ENCODE measurements around the gene C10orf62. TPM values are rescaled to one million over a fixed set of nuclear protein-coding genes. Genes with fewer than 3 reads are reported as not detected.

C10orf62 gene
- total RNA-seq, 1 experiment from 2014 or later: not detected

DNA sequence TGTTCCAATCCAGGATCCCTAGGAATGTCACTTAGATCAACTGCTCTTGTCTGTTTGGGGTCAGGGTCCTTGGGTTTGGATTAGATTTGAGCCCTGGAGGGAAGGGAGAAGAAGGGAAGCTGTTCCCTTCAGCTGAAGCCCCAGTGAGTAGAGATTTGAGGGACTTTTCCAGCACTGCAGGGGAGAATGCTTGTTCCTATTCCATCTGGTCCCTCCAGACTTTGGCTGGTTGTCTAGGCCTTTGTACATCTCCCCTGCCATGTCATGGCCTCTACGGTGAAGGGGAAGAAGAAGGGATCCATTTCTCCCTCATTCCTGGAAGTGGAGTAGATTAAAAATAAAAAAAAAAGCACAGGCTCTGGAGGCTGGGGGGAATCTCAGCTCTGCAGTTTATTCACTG, 11.1 kb downstream of the C10orf62 start:
- TF ChIP-seq POLR2AphosphoS5 (IDR thresholded peaks at IDR 0.05; ENCODE audit: low read depth, low read length): no peak
- TF ChIP-seq, protein P1, sequence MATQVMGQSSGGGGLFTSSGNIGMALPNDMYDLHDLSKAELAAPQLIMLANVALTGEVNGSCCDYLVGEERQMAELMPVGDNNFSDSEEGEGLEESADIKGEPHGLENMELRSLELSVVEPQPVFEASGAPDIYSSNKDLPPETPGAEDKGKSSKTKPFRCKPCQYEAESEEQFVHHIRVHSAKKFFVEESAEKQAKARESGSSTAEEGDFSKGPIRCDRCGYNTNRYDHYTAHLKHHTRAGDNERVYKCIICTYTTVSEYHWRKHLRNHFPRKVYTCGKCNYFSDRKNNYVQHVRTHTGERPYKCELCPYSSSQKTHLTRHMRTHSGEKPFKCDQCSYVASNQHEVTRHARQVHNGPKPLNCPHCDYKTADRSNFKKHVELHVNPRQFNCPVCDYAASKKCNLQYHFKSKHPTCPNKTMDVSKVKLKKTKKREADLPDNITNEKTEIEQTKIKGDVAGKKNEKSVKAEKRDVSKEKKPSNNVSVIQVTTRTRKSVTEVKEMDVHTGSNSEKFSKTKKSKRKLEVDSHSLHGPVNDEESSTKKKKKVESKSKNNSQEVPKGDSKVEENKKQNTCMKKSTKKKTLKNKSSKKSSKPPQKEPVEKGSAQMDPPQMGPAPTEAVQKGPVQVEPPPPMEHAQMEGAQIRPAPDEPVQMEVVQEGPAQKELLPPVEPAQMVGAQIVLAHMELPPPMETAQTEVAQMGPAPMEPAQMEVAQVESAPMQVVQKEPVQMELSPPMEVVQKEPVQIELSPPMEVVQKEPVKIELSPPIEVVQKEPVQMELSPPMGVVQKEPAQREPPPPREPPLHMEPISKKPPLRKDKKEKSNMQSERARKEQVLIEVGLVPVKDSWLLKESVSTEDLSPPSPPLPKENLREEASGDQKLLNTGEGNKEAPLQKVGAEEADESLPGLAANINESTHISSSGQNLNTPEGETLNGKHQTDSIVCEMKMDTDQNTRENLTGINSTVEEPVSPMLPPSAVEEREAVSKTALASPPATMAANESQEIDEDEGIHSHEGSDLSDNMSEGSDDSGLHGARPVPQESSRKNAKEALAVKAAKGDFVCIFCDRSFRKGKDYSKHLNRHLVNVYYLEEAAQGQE (IDR thresholded peaks at IDR 0.05; ENCODE audit: insufficient read depth in 1 of 2, low read depth in 2 of 2, low read length in 1 of 2): no peak
- TF ChIP-seq, protein P2, sequence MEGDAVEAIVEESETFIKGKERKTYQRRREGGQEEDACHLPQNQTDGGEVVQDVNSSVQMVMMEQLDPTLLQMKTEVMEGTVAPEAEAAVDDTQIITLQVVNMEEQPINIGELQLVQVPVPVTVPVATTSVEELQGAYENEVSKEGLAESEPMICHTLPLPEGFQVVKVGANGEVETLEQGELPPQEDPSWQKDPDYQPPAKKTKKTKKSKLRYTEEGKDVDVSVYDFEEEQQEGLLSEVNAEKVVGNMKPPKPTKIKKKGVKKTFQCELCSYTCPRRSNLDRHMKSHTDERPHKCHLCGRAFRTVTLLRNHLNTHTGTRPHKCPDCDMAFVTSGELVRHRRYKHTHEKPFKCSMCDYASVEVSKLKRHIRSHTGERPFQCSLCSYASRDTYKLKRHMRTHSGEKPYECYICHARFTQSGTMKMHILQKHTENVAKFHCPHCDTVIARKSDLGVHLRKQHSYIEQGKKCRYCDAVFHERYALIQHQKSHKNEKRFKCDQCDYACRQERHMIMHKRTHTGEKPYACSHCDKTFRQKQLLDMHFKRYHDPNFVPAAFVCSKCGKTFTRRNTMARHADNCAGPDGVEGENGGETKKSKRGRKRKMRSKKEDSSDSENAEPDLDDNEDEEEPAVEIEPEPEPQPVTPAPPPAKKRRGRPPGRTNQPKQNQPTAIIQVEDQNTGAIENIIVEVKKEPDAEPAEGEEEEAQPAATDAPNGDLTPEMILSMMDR (IDR thresholded peaks at IDR 0.05): no peak
- no peak for TF ChIP-seq SIN3A (IDR thresholded peaks at IDR 0.05; ENCODE audit: borderline replicate concordance, insufficient read depth, low read depth, low read length)
- TF ChIP-seq TCF7L2 (IDR thresholded peaks at IDR 0.05; ENCODE audit: low read depth, low read length): no peak
- intact Hi-C loops (cut with micrococcal nuclease; ENCODE audit: unreplicated experiment): no loop called here
- no peaks in the 10 kb centered on the region for H3K36me3 ChIP-seq (ENCODE audit: control insufficient read depth, insufficient read depth, low read length)
- BruUV-seq (replicated peaks): no TSS peak
- ATAC-seq: no peak
- DNase-seq (ENCODE audit: low read depth, low spot score): no peak
- POLR2A ChIA-PET: no interaction called here
- CTCF ChIA-PET: no interaction called here
- no peaks in the 10 kb centered on the region for H3K9me3 ChIP-seq (ENCODE audit: control insufficient read depth, insufficient read depth, low read depth, low read length)
- peak overlapping the region; percentile 20; the same call in 1 of the 2 replicates for H3K27ac ChIP-seq (ENCODE audit: low read length)
- H3K4me3 ChIP-seq (ENCODE audit: low read depth in 2 of 2, low read length in 2 of 2): no peak overlapping the region
- H3K27me3 ChIP-seq (ENCODE audit: control insufficient read depth, insufficient read depth, low read length): no peaks in the 10 kb centered on the region
- peaks cover 14% of the 10 kb centered on the region; the same call in 1 of the 2 replicates for H3K4me1 ChIP-seq (ENCODE audit: control insufficient read depth, insufficient read depth, low read length)
- in situ Hi-C loops (cut with HindIII; ENCODE audit: low pct_unique_long_range_greater_than_20kb, low sequenced_read_pairs): no loop called here

DNA sequence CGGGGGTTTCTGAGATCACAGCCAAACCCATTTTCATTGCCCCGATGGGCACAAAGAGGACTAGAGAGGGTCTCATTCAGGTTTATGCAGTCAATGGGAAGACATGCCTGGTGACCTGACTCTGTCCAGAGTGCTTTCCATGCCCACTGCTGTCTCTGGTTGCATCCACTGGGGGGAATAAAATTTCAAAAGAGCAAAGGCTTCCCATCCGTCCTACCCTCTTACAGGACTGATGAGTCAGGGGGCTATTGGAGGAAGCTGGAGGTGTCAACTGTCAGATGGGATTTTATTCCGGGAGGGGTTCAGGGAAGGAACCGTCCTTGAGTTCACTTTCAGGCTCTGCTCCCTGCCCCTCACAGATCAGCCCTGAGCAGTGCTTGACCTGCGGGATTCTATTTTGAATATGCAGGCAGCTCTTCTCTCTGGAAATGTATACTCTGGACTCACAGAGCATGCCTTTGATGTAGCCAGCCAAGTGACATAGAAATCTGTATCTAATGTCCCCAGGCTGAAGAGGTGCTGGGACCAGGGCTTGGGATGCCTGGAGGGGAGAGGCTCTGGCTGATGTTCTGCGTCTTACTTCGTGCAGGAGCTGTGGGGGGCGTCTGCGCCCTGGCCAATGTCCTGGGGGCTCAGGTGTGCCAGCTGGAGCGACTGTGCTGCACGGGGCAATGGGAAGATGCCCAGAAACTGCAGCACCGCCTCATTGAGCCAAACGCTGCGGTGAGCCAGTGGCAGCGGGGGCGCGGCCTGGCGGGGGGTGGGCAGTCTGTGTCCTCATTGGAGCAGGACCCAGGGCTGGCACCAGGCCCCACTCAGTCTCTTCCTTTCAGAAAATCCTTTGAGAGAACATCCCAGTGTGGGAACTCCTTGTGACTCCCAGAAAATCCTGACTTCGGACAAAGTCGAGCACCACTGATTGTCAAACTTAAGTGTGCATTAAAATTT, 12.0 kb downstream of the C10orf62 start:
- Histone ChIP-seq H3K27me3 (ENCODE audit: control insufficient read depth, insufficient read depth, low read length) (no peaks in the 10 kb centered on the region), H3K36me3 (ENCODE audit: control insufficient read depth, insufficient read depth, low read length) (no peaks in the 10 kb centered on the region), H3K9me3 (ENCODE audit: control insufficient read depth, insufficient read depth, low read depth, low read length) (no peaks in the 10 kb centered on the region), H3K4me3 (ENCODE audit: low read depth in 2 of 2, low read length in 2 of 2) (no peak overlapping the region), H3K4me1 (ENCODE audit: control insufficient read depth, insufficient read depth, low read length) (peaks cover 7% of the 10 kb centered on the region; the same call in 1 of the 2 replicates), H3K27ac (ENCODE audit: low read length) (no peak overlapping the region)
- ATAC-seq (peak; percentile 37; the same call in 1 of the 2 replicates), DNase-seq (ENCODE audit: low read depth, low spot score) (no peak)
- CTCF ChIA-PET: no interaction called here
- in situ Hi-C loops (cut with HindIII; ENCODE audit: low pct_unique_long_range_greater_than_20kb, low sequenced_read_pairs): no loop called here
- no peak for TF ChIP-seq POLR2AphosphoS5 (IDR thresholded peaks at IDR 0.05; ENCODE audit: low read depth, low read length)
- POLR2A ChIA-PET: no interaction called here
- intact Hi-C loops (cut with micrococcal nuclease; ENCODE audit: unreplicated experiment): no loop called here
- no TSS peak for BruUV-seq (replicated peaks)
